Stimulated activated CD8-positive, alpha-beta memory T cell treated with anti-CD3 and anti-CD28 coated beads, Interleukin-15, amount 100 ng/mL, for 1 hour (primary cell): ENCODE measurements around the gene ATP10A.
"Not testable (repeated sequence)": the region's sequence is repeated elsewhere in the genome, so short reads cannot be mapped to it uniquely, and the experiment has no call there.

Experiments
- DNase-seq: peaks from one replicate; pipeline ENCODE4 v3.0.0-alpha.2; 2020; ENCODE audit warnings: low read depth

The ATP10A gene

GRCh38 chr15:25858952-25859760 is 4.0 kb downstream of the ATP10A start:
- no peak for DNase-seq

- DNase-seq, result not testable (repeated sequence)
Measured at GRCh38 chr15:25856059-25856458, 7.1 kb downstream of the ATP10A start.

- DNase-seq, result no peak
Measured at GRCh38 chr15:25852661-25853524, 10.2 kb downstream of the ATP10A start.

GRCh38 chr15:25852027-25852426 is 11.1 kb downstream of the ATP10A start:
- DNase-seq, result no peak

GRCh38 chr15:25850154-25851111 is 12.7 kb downstream of the ATP10A start:
- DNase-seq, result no peak

GRCh38 chr15:25849157-25849921 is 13.8 kb downstream of the ATP10A start:
- no peak for DNase-seq

GRCh38 chr15:25848784-25849156 is 14.4 kb downstream of the ATP10A start:
- no peak for DNase-seq

GRCh38 chr15:25848325-25848724 is 14.8 kb downstream of the ATP10A start:
- DNase-seq, result no peak

GRCh38 chr15:25847051-25847450 is 16.1 kb downstream of the ATP10A start:
- no peak for DNase-seq

- DNase-seq, result no peak
Measured at GRCh38 chr15:25846377-25846776, 16.8 kb downstream of the ATP10A start.

- no peak for DNase-seq
Measured at GRCh38 chr15:25844981-25845680, 18.0 kb downstream of the ATP10A start.

GRCh38 chr15:25844542-25844941 is 18.6 kb downstream of the ATP10A start:
- no peak for DNase-seq

- DNase-seq, result no peak
Measured at GRCh38 chr15:25844076-25844475, 19.1 kb downstream of the ATP10A start.

GRCh38 chr15:25839638-25840156 is 23.4 kb downstream of the ATP10A start:
- no peak for DNase-seq

GRCh38 chr15:25838871-25839195 is 24.3 kb downstream of the ATP10A start:
- no peak for DNase-seq

- no peak for DNase-seq
Measured at GRCh38 chr15:25838191-25838870, 24.8 kb downstream of the ATP10A start.

- no peak for DNase-seq
Measured at GRCh38 chr15:25832158-25832557, 31.0 kb downstream of the ATP10A start.

GRCh38 chr15:25830844-25831451 is 32.2 kb downstream of the ATP10A start:
- DNase-seq, result no peak

GRCh38 chr15:25829073-25829472 is 34.1 kb downstream of the ATP10A start:
- no peak for DNase-seq

- DNase-seq, result no peak
Measured at GRCh38 chr15:25825207-25825606, 37.9 kb downstream of the ATP10A start.
